Raji (cell line): ENCODE results near the gene PTX4.

ENCODE experiments used
- POLR2A ChIP-seq: IDR thresholded peaks from 2 replicates; pipeline ENCODE4 v1.6.1; 2011; ENCODE audit warnings: low read depth, low read length, control low read depth; ENCODE audit not compliant: insufficient read depth

Gene PTX4

GRCh38 chr16:1509307-1510221 is 20.8 kb upstream of the PTX4 start:
- no peak for TF ChIP-seq POLR2A

- no peak for TF ChIP-seq POLR2A
These were observed 19.9 kb upstream of the PTX4 start for GRCh38 chr16:1508494-1509187.

GRCh38 chr16:1506494-1507213 is 17.9 kb upstream of the PTX4 start:
- no peak for TF ChIP-seq POLR2A

GRCh38 chr16:1505912-1506311 is 17.2 kb upstream of the PTX4 start:
- TF ChIP-seq POLR2A = no peak

GRCh38 chr16:1505073-1505844 is 16.5 kb upstream of the PTX4 start:
- no peak for TF ChIP-seq POLR2A

GRCh38 chr16:1503110-1503955 is 14.6 kb upstream of the PTX4 start:
- TF ChIP-seq POLR2A = no peak

GRCh38 chr16:1502092-1503004 is 13.6 kb upstream of the PTX4 start:
- TF ChIP-seq POLR2A = no peak

- no peak for TF ChIP-seq POLR2A
These were observed 12.9 kb upstream of the PTX4 start for GRCh38 chr16:1501630-1502029.

GRCh38 chr16:1500465-1501150 is 11.9 kb upstream of the PTX4 start:
- TF ChIP-seq POLR2A = no peak

- no peak for TF ChIP-seq POLR2A
These were observed 11.2 kb upstream of the PTX4 start for GRCh38 chr16:1499756-1500464.

GRCh38 chr16:1498899-1499676 is 10.3 kb upstream of the PTX4 start:
- TF ChIP-seq POLR2A = no peak

- no peak for TF ChIP-seq POLR2A
These were observed 8.4 kb upstream of the PTX4 start for GRCh38 chr16:1497014-1497598.
